HPDE6-E6E7 (cell line): ENCODE results near the gene SPINT2.

Experiments used
- DNase-seq: peaks from one replicate; pipeline ENCODE4 v3.0.0; 2011; ENCODE audit warnings: missing footprints; ENCODE audit errors: extremely low spot score

SPINT2 gene

DNA sequence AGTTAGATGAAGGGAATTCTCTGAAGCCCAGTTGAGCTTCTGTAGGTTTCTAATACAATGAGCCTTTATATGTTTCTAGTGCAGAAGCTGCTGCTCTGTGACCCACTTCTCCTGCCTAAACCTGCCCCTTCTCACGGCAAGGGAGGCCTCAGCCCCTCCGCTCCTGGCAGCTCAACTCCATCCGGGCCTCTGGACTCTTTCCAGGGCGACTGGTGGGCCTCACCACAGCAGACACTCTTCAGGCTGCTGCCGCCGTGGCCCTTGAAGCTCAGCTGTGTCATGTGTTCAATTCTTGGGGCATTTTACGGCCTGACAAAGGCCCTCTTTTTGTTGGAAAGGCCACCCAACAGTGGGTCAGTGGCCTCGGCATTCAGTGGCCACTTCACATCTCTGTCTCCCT, 29.7 kb downstream of the SPINT2 start:
- DNase-seq = no peak

GRCh38 chr19:38298821-38299680, 34.7 kb downstream of the SPINT2 start:
- DNase-seq = no peak

GRCh38 chr19:38303517-38304351, 39.4 kb downstream of the SPINT2 start, which contains the start of gene C19orf33:
TSS of gene C19orf33 (plus strand) at chr19:38304251. CDS start at chr19:38304262, 11 bp downstream.
- DNase-seq = peak; percentile 96

- no peak for DNase-seq
Observed at GRCh38 chr19:38304352-38304865, 40.0 kb downstream of the SPINT2 start.

DNA sequence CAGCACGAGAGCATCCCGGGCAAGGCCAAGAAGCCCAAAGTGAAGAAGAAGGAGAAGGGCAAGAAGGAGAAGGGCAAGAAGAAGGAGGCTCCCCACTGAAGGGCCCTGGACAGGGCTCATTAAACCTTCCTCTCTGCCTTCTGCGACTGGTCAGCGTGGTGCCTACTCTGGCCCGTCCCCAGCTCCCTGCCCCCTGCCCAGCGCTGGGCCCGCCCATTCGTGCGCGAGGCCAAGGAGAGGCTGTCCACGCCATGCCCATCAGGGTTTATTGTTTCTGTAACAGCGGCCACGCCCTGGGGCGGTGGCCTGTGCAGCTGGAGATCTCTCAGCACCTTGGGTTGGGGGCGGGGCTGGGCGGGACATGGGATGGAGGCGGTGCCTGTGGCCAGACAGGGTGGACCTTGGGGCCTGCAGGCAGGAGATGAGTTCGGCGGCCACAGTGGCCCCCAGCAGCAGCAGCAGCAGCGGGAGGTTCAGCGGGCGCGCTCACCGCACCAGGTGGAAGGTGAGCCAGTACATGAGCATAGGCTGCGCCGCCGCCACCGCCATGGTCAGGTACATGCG, 40.6 kb downstream of the SPINT2 start:
- peak; percentile 83 for DNase-seq

DNA sequence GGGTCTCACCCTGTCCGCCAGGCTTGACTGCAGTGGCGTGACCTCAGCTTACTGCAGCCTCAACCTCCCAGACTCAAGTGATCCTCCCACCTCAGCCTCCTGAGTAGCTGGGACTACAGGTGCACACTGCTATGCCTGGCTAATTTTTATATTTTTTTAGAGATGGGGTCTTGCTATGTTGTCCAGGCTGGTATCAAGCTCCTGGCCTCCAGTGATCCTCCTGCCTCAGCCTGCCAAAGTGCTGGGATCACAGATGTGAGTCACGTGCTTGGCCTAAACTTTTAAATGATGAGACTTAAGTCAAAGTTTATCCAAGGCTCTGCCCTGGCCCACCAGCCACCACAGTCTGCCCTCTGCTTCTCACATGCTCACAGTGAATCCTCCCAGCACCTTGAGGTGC, 41.9 kb downstream of the SPINT2 start:
- DNase-seq = no peak

- no peak for DNase-seq
Observed at GRCh38 chr19:38307076-38307475, 42.7 kb downstream of the SPINT2 start.

DNA sequence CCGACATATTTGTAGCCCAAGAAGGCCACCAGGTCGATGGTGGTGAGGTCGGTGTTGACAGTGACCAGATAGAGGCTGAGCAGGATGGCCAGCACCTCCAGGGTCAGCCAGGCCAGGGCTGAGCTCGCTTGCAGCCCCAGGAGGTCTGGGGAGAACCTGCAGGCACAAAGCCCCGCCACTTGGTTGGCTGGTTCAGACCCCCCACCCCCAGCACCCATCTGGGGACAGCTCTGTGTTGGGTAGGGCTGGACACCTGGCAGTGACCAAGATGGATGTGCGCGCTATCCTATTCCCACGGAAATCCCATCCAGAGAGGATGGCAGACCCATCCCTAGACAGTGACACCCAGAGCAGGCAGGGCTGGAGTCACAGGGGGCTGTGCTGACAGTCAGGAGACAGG, 43.2 kb downstream of the SPINT2 start:
- no peak for DNase-seq

GRCh38 chr19:38308006-38308766, 43.8 kb downstream of the SPINT2 start:
- DNase-seq = no peak

GRCh38 chr19:38308926-38309614, 44.7 kb downstream of the SPINT2 start:
- DNase-seq = no peak

- DNase-seq = no peak
Observed at GRCh38 chr19:38309615-38310278, 45.4 kb downstream of the SPINT2 start.

DNA sequence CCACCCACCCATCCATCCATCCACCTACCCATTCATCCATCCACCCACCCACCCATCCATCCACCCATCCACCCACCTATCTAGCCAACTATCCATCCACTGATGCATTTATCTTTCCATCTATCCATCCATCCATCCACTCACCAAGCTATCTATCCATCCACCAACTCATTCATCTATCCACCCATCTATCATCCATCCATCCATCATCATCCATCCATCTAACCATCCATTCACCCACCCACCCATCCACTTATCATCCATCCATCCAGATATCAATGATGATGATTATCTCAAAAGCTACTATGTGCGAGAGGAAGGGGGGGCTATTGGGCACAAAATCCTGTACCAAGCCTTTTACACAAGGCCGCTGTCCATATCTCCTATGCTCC, 45.9 kb downstream of the SPINT2 start:
- no peak for DNase-seq

DNA sequence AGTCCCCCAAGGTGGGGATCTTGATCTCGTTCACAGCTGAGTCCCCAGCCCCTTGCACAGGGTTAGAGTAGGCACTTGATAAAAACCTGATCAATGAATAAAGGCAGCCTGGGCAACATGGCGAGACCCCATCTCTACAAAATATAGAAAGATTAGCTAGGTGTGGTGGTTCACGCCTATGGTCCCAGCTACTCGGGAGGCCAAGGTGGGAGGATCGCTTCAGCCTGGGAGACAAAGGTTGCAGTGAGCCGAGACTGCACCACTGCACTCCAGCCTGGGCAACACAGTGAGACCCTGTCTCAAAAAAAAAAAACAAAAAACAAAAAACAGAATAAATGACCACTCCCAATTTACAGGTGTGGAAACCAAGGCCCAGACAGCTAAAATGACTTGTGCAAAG, 46.6 kb downstream of the SPINT2 start:
- DNase-seq = no peak

DNA sequence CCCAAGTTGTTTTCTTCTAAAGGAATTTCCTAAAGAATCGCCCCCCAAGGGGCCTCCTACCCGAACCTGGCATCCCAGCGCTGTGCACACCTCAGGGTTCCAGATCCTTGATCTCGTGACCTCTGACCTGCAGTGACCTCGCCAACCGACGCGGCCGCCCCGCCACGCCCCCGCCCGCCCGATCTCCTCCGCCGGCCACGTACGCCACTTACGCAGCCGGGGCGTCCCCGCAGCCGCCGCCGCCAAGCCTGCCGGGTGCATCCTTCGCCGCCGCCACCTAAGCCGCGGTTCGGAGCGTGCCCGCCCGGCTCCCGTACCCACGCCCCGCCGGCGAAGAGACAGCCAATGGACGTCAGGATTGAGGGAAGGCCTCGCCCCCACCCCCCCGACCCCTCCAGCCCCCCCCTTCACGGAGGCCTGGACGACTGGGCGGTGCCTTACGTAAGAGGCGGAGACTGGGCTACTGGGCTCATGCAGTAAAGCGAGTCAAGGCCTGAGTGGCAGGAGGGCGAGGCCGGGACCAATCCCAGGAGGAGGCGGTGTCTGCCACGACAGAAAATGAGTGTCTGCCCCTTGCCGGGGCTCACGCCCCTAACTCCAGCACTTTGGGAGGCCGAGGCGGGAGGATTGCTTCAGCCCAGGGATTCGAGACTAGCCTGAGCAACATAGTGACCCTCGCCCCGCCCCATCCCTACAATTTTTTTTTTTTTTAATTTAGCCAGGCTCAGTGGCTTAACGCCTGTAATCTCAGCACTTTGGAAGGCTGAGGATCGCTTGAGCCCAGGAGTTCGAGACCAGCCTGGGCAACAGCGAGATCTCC, 51.5 kb downstream of the SPINT2 start, which contains the start of gene YIF1B:
Gene YIF1B (minus strand): TSS at position 291 of the 820 bp plus-strand sequence. CDS start 30 bp downstream, at position 261.
- DNase-seq = peak; percentile 96

- DNase-seq = no peak
Observed at GRCh38 chr19:38316477-38317067, 52.2 kb downstream of the SPINT2 start.

GRCh38 chr19:38317104-38317612, 52.8 kb downstream of the SPINT2 start:
- no peak for DNase-seq

DNA sequence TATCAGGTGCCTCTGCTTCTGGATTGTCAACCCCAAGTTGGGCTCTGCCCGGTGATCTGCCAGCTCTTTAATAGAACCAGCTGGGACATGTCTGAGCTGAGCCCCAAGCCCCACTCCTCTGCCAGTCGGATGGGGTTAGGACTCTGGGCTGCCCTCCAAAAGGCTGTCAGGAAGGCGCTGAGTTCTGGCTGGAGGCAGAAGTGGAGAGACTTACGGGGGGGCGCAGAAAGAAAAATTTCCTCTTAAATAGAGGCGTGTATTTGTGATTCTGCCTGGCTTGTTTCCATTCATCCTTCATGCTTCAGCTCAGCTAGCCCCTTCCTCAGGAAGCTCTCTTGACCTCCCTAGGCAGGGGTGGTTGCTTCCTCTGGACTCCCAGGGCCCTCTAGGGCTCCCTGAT, 54.3 kb downstream of the SPINT2 start:
- no peak for DNase-seq

GRCh38 chr19:38319421-38320258, 55.3 kb downstream of the SPINT2 start, which contains the start of gene KCNK6:
TSS of gene KCNK6 (plus strand) at chr19:38319845. CDS start at chr19:38319951, 106 bp downstream.
- no peak for DNase-seq
